Neural cell (in vitro differentiated cells): ENCODE measurements around the gene YWHAH.

Experiments
- EP300 ChIP-seq: fragments of 450-650 bp; conservative IDR thresholded peaks from 2 replicates; pipeline ENCODE4 v1.6.1; 2014; ENCODE audit warnings: antibody characterized with exemption, mild to moderate bottlenecking, moderate library complexity; ENCODE audit not compliant: poor library complexity, severe bottlenecking
- EZH2 ChIP-seq: fragments of 200-600, 300-800 bp; shearing (Covaris generic), sonication (generic); IDR thresholded peaks from 2 replicates; pipeline ENCODE4 v1.6.1; 2014; ENCODE audit warnings: antibody characterized with exemption, low read length, borderline replicate concordance, mild to moderate bottlenecking; ENCODE audit not compliant: insufficient read depth, poor library complexity, severe bottlenecking
- RAD21 ChIP-seq: fragments of 450-650 bp; conservative IDR thresholded peaks from 2 replicates; pipeline ENCODE4 v1.6.1; 2014; ENCODE audit warnings: antibody characterized with exemption, mild to moderate bottlenecking, moderate library complexity
- TF ChIP-seq, protein P1 (sequence below): fragments of 450-650 bp; IDR thresholded peaks from 2 replicates; pipeline ENCODE4 v1.5.1; 2014; ENCODE audit warnings: antibody characterized with exemption, mild to moderate bottlenecking, moderate library complexity; ENCODE audit not compliant: poor library complexity, severe bottlenecking
- TF ChIP-seq, protein P2 (sequence below): IDR thresholded peaks from 2 replicates; pipeline ENCODE4 v1.6.1; 2012; ENCODE audit warnings: borderline replicate concordance

DNA sequence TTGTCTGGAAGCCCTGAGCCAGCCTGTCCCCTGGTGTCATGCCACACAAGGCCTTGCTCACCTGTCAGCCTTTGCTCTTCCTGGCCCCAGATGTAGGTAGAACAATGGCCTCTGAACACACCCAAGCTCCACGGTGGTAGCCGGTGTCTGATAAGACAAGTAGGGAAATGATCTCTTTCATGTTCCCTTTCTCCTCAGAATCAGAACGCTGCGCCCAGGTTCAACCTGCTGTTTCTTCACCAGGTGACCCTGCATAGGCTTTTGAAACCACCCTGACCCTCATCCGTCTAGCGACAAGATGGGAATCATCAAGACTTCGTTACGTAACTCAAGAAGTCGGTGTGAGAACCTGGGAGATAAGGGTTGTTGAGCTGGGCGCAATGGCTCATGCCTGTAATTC, 28.7 kb upstream of the YWHAH start:
- TF ChIP-seq, protein P1, sequence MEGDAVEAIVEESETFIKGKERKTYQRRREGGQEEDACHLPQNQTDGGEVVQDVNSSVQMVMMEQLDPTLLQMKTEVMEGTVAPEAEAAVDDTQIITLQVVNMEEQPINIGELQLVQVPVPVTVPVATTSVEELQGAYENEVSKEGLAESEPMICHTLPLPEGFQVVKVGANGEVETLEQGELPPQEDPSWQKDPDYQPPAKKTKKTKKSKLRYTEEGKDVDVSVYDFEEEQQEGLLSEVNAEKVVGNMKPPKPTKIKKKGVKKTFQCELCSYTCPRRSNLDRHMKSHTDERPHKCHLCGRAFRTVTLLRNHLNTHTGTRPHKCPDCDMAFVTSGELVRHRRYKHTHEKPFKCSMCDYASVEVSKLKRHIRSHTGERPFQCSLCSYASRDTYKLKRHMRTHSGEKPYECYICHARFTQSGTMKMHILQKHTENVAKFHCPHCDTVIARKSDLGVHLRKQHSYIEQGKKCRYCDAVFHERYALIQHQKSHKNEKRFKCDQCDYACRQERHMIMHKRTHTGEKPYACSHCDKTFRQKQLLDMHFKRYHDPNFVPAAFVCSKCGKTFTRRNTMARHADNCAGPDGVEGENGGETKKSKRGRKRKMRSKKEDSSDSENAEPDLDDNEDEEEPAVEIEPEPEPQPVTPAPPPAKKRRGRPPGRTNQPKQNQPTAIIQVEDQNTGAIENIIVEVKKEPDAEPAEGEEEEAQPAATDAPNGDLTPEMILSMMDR, result no peak
- TF ChIP-seq, protein P2, sequence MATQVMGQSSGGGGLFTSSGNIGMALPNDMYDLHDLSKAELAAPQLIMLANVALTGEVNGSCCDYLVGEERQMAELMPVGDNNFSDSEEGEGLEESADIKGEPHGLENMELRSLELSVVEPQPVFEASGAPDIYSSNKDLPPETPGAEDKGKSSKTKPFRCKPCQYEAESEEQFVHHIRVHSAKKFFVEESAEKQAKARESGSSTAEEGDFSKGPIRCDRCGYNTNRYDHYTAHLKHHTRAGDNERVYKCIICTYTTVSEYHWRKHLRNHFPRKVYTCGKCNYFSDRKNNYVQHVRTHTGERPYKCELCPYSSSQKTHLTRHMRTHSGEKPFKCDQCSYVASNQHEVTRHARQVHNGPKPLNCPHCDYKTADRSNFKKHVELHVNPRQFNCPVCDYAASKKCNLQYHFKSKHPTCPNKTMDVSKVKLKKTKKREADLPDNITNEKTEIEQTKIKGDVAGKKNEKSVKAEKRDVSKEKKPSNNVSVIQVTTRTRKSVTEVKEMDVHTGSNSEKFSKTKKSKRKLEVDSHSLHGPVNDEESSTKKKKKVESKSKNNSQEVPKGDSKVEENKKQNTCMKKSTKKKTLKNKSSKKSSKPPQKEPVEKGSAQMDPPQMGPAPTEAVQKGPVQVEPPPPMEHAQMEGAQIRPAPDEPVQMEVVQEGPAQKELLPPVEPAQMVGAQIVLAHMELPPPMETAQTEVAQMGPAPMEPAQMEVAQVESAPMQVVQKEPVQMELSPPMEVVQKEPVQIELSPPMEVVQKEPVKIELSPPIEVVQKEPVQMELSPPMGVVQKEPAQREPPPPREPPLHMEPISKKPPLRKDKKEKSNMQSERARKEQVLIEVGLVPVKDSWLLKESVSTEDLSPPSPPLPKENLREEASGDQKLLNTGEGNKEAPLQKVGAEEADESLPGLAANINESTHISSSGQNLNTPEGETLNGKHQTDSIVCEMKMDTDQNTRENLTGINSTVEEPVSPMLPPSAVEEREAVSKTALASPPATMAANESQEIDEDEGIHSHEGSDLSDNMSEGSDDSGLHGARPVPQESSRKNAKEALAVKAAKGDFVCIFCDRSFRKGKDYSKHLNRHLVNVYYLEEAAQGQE, result no peak
- no peak for TF ChIP-seq EP300
- TF ChIP-seq EZH2, result no peak
- TF ChIP-seq RAD21, result no peak
